Peyer's patch (tissue), 4 donors: ENCODE data around the gene EXTL1.

Experiments
- POLR2A ChIP-seq, 2 donors: fragments of 450-650 bp; IDR thresholded peaks; one replicate each; pipeline ENCODE4 v1.5.1; 2017; ENCODE audit warnings: antibody characterized with exemption in 2 of 2, mild to moderate bottlenecking in 2 of 2, moderate library complexity in 2 of 2
- TF ChIP-seq, protein P1 (sequence below), 6 experiments: fragments of 450-650 bp in 4 of 6; fragments of 200-600 bp in 2 of 6; sonication (generic) in 1 of 6; IDR thresholded peaks; one replicate each; pipeline ENCODE4 v1.5.1; 2017 to 2019; ENCODE audit warnings: antibody characterized with exemption in 6 of 6, mild to moderate bottlenecking in 3 of 6, moderate library complexity in 1 of 6

DNA sequence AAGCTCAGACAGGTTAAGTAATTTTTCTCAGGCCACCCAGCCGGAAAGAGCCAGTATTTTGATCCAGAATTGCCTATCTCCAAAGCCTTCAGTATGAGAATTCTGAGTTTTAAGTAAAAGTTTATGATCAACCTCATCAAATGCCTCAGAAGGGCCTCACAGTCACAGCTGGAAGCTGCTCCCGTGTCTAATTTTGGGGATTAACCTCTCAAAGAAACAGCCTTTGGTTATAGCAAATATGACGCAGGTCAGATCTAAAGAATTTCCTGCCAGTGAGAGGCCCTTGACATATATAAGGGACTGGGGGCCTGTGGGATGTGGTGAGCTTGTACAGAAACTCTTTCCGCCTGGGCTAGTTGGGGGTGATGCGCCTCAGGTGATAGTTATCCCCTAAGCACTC, 2.3 kb downstream of the EXTL1 start:
- TF ChIP-seq, protein P1, sequence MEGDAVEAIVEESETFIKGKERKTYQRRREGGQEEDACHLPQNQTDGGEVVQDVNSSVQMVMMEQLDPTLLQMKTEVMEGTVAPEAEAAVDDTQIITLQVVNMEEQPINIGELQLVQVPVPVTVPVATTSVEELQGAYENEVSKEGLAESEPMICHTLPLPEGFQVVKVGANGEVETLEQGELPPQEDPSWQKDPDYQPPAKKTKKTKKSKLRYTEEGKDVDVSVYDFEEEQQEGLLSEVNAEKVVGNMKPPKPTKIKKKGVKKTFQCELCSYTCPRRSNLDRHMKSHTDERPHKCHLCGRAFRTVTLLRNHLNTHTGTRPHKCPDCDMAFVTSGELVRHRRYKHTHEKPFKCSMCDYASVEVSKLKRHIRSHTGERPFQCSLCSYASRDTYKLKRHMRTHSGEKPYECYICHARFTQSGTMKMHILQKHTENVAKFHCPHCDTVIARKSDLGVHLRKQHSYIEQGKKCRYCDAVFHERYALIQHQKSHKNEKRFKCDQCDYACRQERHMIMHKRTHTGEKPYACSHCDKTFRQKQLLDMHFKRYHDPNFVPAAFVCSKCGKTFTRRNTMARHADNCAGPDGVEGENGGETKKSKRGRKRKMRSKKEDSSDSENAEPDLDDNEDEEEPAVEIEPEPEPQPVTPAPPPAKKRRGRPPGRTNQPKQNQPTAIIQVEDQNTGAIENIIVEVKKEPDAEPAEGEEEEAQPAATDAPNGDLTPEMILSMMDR (IDR thresholded peaks at IDR 0.05): no peak
- TF ChIP-seq POLR2A (IDR thresholded peaks at IDR 0.05): no peak
